ENCODE measurements around the gene KDM2A.

Gene KDM2A

DNA sequence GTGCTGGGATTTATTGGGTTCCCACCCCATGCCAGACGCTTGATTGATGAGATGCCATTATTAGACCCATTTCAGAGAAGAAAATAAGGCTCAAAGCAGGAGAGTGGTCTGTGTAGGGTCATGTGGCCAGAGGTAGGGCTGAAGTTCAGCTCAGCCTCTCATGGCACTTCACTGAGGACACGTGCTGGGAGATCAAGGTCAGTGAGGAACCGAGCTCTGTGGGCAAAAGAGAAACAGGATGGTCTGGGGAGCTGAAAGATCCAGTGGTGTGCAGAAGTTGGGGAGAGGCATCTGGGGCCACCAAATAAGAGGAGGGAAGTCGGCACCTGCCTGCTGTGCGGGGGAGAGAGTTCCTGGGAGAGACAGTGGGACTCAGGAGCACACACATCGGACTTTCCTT is 42.9 kb upstream of the KDM2A start:
- Histone ChIP-seq H3K4me1 (ENCODE audit: control insufficient read depth, insufficient read depth, low read depth, low read length) (peaks cover 9% of the 10 kb centered on the region), H4K8ac (ENCODE audit: low read length) (no peak overlapping the region), H3K4ac (ENCODE audit: low read depth in 1 of 2, low read length in 2 of 2) (no peak overlapping the region), H3K4me3 (ENCODE audit: insufficient read depth in 1 of 2, low read depth in 1 of 2, low read length in 2 of 2) (no peak overlapping the region), H2BK15ac (ENCODE audit: low read depth, poor library complexity, severe bottlenecking) (no peak overlapping the region), H3K79me1 (replicated peaks; ENCODE audit: low read length, poor library complexity, severe bottlenecking) (no peaks in the 10 kb centered on the region), H2BK5ac (ENCODE audit: low read depth, low read length, poor library complexity, severe bottlenecking) (no peak overlapping the region), H2AK5ac (ENCODE audit: low read length, severe bottlenecking) (no peak overlapping the region), H3K27ac (ENCODE audit: low read length, poor library complexity, severe bottlenecking) (no peak overlapping the region), H4K91ac (ENCODE audit: low read length) (no peak overlapping the region), H2BK12ac (ENCODE audit: low read length in 2 of 2) (no peak overlapping the region), H3K18ac (ENCODE audit: low read depth in 1 of 2, low read length in 2 of 2) (no peak overlapping the region), H3K36me3 (ENCODE audit: control insufficient read depth in 1 of 2, insufficient read depth in 2 of 2, low read depth in 1 of 2, low read length in 2 of 2) (peaks cover 2 to 10% of the 10 kb centered on the region in 2 experiments), H2AFZ (ENCODE audit: low read depth, low read length) (no peak overlapping the region), H2BK120ac (ENCODE audit: low read depth, low read length) (no peak overlapping the region), H3K4me2 (ENCODE audit: low read length, poor library complexity, severe bottlenecking) (no peak overlapping the region), H3K23ac (ENCODE audit: low read length in 2 of 2) (no peak overlapping the region), H3K27me3 (ENCODE audit: control insufficient read depth in 1 of 2, insufficient read depth in 1 of 2, low read length in 2 of 2) (peaks cover 0 to 7% of the 10 kb centered on the region in 2 experiments), H3K14ac (ENCODE audit: low read length in 2 of 2) (no peak overlapping the region), H3K9ac (ENCODE audit: low read length) (no peak overlapping the region), H3K9me3 (ENCODE audit: control insufficient read depth, low read length) (no peaks in the 10 kb centered on the region)
- 88% methylated on average over 6 of the region's 6 CpGs for WGBS
- DNase-seq: no peak

DNA sequence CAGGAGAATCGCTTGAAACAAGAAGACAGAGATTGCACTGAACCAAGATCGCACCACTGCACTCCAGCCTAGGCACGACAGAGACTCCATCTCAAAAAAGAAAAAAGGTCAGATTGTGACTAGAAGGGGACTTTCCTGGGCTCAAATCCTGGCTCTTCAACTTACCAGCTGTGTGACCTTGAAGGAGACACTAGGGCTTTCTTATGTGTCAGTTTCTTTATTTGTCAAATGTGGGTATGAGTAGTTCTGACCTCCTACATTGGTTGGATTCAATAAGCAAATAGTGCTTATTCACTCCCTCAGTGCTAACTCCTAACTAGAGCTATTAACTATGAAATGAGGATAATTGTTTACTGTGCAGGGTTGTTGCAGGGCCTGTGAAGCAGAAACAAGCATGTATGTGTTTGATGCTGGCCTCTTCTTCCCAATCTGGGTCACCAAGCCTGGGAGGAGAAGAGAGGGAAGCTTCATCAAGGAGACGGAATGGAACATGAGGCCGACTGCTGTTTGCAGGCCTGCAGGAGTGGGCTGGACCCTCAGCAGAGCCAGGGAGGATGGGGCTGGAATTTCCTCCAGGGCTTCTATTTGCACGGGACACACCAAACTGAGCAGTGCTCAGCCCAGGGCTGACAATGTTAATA is 39.9 kb upstream of the KDM2A start:
- peaks cover 18% of the 10 kb centered on the region for H3K4me1 ChIP-seq (ENCODE audit: control insufficient read depth, insufficient read depth, low read depth, low read length)
- H4K8ac ChIP-seq (ENCODE audit: low read length): no peak overlapping the region
- no peak overlapping the region for H2BK15ac ChIP-seq (ENCODE audit: low read depth, poor library complexity, severe bottlenecking)
- H3K4me3 ChIP-seq (ENCODE audit: insufficient read depth in 1 of 2, low read depth in 1 of 2, low read length in 2 of 2): no peak overlapping the region
- no peak overlapping the region for H4K91ac ChIP-seq (ENCODE audit: low read length)
- H3K9me3 ChIP-seq (ENCODE audit: control insufficient read depth, low read length): no peaks in the 10 kb centered on the region
- H2BK120ac ChIP-seq (ENCODE audit: low read depth, low read length): no peak overlapping the region
- no peak overlapping the region for H3K14ac ChIP-seq (ENCODE audit: low read length in 2 of 2)
- H2BK5ac ChIP-seq (ENCODE audit: low read depth, low read length, poor library complexity, severe bottlenecking): no peak overlapping the region
- H3K4ac ChIP-seq (ENCODE audit: low read depth in 1 of 2, low read length in 2 of 2): no peak overlapping the region
- H2AFZ ChIP-seq (ENCODE audit: low read depth, low read length): no peak overlapping the region
- H3K27ac ChIP-seq (ENCODE audit: low read length, poor library complexity, severe bottlenecking): no peak overlapping the region
- H3K79me1 ChIP-seq (replicated peaks; ENCODE audit: low read length, poor library complexity, severe bottlenecking): no peaks in the 10 kb centered on the region
- H2AK5ac ChIP-seq (ENCODE audit: low read length, severe bottlenecking): no peak overlapping the region
- no peak for DNase-seq
- H3K27me3 ChIP-seq (ENCODE audit: control insufficient read depth in 1 of 2, insufficient read depth in 1 of 2, low read length in 2 of 2): peaks cover 0 to 7% of the 10 kb centered on the region in 2 experiments
- H3K4me2 ChIP-seq (ENCODE audit: low read length, poor library complexity, severe bottlenecking): no peak overlapping the region
- H3K9ac ChIP-seq (ENCODE audit: low read length): no peak overlapping the region
- H2BK12ac ChIP-seq (ENCODE audit: low read length in 2 of 2): no peak overlapping the region
- H3K18ac ChIP-seq (ENCODE audit: low read depth in 1 of 2, low read length in 2 of 2): no peak overlapping the region
- no peaks in the 10 kb centered on the region for H3K36me3 ChIP-seq (ENCODE audit: control insufficient read depth in 1 of 2, insufficient read depth in 2 of 2, low read depth in 1 of 2, low read length in 2 of 2)
- WGBS: 82% methylated on average over 5 of the region's 6 CpGs
- H3K23ac ChIP-seq (ENCODE audit: low read length in 2 of 2): no peak overlapping the region

DNA sequence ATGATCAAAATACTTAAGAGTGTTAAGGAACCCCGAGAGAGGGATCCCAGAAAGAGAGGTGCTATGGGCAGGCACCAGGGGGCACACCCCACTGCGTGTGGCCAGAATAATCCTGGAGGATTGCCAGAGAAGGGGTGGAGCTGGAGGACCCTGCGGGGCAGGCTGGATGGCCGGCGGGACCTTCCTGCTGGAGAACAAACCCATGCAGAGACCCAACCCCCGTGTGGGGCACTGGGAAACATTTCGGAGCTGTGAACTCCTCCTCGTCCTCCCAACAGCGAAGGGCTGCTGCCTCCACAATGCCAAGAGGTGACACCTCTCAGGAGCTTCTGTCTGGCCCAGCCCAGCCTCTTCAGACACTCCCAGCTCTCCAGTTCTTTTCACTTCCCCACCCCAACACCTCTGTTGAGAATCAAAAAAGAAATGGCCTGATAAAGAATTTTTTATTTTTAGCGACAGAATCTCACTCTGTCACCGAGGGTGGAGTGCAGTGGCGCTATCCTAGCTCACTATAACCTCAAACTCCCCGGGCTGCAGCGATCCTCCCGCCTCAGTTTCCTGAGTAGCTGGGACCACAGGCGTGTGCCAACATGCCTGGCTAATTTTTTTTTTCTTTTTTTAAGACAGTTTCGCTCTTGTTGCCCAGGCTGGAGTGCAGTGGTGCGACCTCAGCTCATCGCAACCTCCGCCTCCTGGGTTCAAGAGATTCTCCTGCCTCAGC is 36.8 kb upstream of the KDM2A start:
- Histone ChIP-seq H2BK15ac (ENCODE audit: low read depth, poor library complexity, severe bottlenecking) (no peak overlapping the region), H3K36me3 (ENCODE audit: control insufficient read depth in 1 of 2, insufficient read depth in 2 of 2, low read depth in 1 of 2, low read length in 2 of 2) (no peaks in the 10 kb centered on the region), H3K79me1 (replicated peaks; ENCODE audit: low read length, poor library complexity, severe bottlenecking) (no peaks in the 10 kb centered on the region), H3K27me3 (ENCODE audit: control insufficient read depth in 1 of 2, insufficient read depth in 1 of 2, low read length in 2 of 2) (no peaks in the 10 kb centered on the region), H2BK12ac (ENCODE audit: low read length in 2 of 2) (peak overlapping the region in 1 of 2 experiments; percentile 34), H3K4me2 (ENCODE audit: low read length, poor library complexity, severe bottlenecking) (peak overlapping the region; percentile 36), H2BK5ac (ENCODE audit: low read depth, low read length, poor library complexity, severe bottlenecking) (no peak overlapping the region), H4K91ac (ENCODE audit: low read length) (no peak overlapping the region), H3K4ac (ENCODE audit: low read depth in 1 of 2, low read length in 2 of 2) (peak overlapping the region in 1 of 2 experiments; percentile 89), H3K9ac (ENCODE audit: low read length) (no peak overlapping the region), H2AFZ (ENCODE audit: low read depth, low read length) (no peak overlapping the region), H3K4me1 (ENCODE audit: control insufficient read depth, insufficient read depth, low read depth, low read length) (peaks cover 18% of the 10 kb centered on the region), H4K8ac (ENCODE audit: low read length) (no peak overlapping the region), H3K27ac (ENCODE audit: low read length, poor library complexity, severe bottlenecking) (no peak overlapping the region), H3K23ac (ENCODE audit: low read length in 2 of 2) (no peak overlapping the region), H3K14ac (ENCODE audit: low read length in 2 of 2) (no peak overlapping the region), H2AK5ac (ENCODE audit: low read length, severe bottlenecking) (no peak overlapping the region), H3K4me3 (ENCODE audit: insufficient read depth in 1 of 2, low read depth in 1 of 2, low read length in 2 of 2) (peak overlapping the region in 1 of 2 experiments; percentile 45), H2BK120ac (ENCODE audit: low read depth, low read length) (no peak overlapping the region), H3K18ac (ENCODE audit: low read depth in 1 of 2, low read length in 2 of 2) (peak overlapping the region in 1 of 2 experiments; percentile 4), H3K9me3 (ENCODE audit: control insufficient read depth, low read length) (no peaks in the 10 kb centered on the region)
- 53% methylated on average over 20 of the region's 20 CpGs for WGBS
- DNase-seq: no peak

DNA sequence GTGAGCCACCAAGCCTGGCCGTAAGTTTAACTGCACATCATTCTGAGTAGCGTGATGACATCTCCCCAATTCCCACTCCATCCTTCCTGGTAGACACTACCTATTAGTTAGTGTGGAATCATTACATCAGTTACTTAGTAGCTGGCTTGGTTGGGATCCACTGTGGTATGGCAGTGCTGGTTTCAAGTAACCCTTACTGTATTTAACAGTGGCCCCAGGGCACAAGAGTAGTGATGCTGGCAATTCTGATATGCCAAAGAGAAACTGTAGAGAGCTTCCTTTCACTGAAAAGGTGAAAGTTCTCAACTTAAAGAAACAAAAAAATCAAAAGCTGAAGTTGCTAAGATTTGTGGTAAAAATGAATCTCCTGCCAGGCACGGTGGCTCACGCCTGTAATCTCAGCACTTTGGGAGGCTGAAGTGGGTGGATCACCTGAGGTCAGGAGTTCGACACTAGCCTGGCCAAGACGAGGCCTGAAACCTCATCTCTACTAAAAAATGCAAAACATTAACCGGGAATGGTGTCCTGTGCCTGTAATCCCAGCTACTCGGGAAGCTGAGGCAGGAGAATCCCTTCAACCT is 35.2 kb upstream of the KDM2A start:
- no peak overlapping the region for H3K4ac ChIP-seq (ENCODE audit: low read depth in 1 of 2, low read length in 2 of 2)
- H3K14ac ChIP-seq (ENCODE audit: low read length in 2 of 2): no peak overlapping the region
- WGBS: 93% methylated on average over 6 of the region's 8 CpGs

More for the DNA sequence above, 35.2 kb upstream of the KDM2A start:
- Histone ChIP-seq H3K27me3 (ENCODE audit: control insufficient read depth in 1 of 2, insufficient read depth in 1 of 2, low read length in 2 of 2) (no peaks in the 10 kb centered on the region), H3K4me2 (ENCODE audit: low read length, poor library complexity, severe bottlenecking) (no peak overlapping the region), H3K9me3 (ENCODE audit: control insufficient read depth, low read length) (no peaks in the 10 kb centered on the region), H3K27ac (ENCODE audit: low read length, poor library complexity, severe bottlenecking) (no peak overlapping the region), H4K91ac (ENCODE audit: low read length) (no peak overlapping the region), H3K4me3 (ENCODE audit: insufficient read depth in 1 of 2, low read depth in 1 of 2, low read length in 2 of 2) (no peak overlapping the region), H2BK12ac (ENCODE audit: low read length in 2 of 2) (no peak overlapping the region), H3K9ac (ENCODE audit: low read length) (no peak overlapping the region), H3K4me1 (ENCODE audit: control insufficient read depth, insufficient read depth, low read depth, low read length) (peaks cover 12% of the 10 kb centered on the region), H3K36me3 (ENCODE audit: control insufficient read depth in 1 of 2, insufficient read depth in 2 of 2, low read depth in 1 of 2, low read length in 2 of 2) (no peaks in the 10 kb centered on the region), H2BK120ac (ENCODE audit: low read depth, low read length) (no peak overlapping the region), H3K23ac (ENCODE audit: low read length in 2 of 2) (no peak overlapping the region), H4K8ac (ENCODE audit: low read length) (no peak overlapping the region), H3K79me1 (replicated peaks; ENCODE audit: low read length, poor library complexity, severe bottlenecking) (no peaks in the 10 kb centered on the region), H2BK5ac (ENCODE audit: low read depth, low read length, poor library complexity, severe bottlenecking) (no peak overlapping the region), H3K18ac (ENCODE audit: low read depth in 1 of 2, low read length in 2 of 2) (no peak overlapping the region), H2AFZ (ENCODE audit: low read depth, low read length) (no peak overlapping the region), H2AK5ac (ENCODE audit: low read length, severe bottlenecking) (no peak overlapping the region), H2BK15ac (ENCODE audit: low read depth, poor library complexity, severe bottlenecking) (no peak overlapping the region)
- DNase-seq: no peak

Data from mesenchymal stem cell (in vitro differentiated cells and primary cell).